Caki2 (cell line): Measurements from ENCODE around the gene ANKRD63. TPM values are rescaled to one million over a fixed set of nuclear protein-coding genes. Genes with fewer than 3 reads are reported as not detected.
A peak's percentile ranks its signal among the peaks of the same experiment; 100 is the strongest.

Experiments
- DNase-seq: peaks from one replicate; pipeline ENCODE4 v3.0.0-alpha.2; 2015; ENCODE audit warnings: low read depth
- in situ Hi-C: cut with HindIII; loops from 2 replicates; pipeline ENCODE4 v1.10.0; 2016; ENCODE audit warnings: low sequenced_read_pairs, low pct_unique_long_range_greater_than_20kb, mixed read lengths
- total RNA-seq: library from RNA; depleted of rRNA; stranded (reverse); fragments of >200 nt; shearing (Covaris generic); gene quantifications from 2 replicates; pipeline ENCODE4 v1.2.3, GENCODE V29; 2014; ENCODE audit warnings: low replicate concordance

ANKRD63 gene
- total RNA-seq, 1 experiment from 2014 or later, result not detected

DNA sequence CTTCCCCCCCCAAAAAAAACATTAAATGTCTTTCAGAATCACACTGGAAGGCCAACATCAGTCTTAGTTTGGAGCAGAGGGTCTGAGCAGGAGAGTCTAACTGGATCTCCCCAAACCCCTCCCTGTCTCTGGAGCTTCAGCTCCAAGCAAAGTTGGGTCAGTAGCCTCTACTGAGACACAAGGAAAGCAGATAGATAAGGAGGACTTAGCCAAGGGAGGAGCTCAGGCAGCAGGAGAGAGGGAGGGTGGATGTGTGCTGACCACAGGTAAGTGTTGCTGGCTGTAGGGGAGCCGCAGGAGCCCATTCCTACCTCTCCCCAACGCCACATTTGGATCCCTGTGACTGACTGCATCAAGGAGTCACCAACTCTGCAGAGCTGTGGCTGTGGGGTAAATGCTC, 17.9 kb upstream of the ANKRD63 start:
- in situ Hi-C loops, result no loop called here
- no peak for DNase-seq

DNA sequence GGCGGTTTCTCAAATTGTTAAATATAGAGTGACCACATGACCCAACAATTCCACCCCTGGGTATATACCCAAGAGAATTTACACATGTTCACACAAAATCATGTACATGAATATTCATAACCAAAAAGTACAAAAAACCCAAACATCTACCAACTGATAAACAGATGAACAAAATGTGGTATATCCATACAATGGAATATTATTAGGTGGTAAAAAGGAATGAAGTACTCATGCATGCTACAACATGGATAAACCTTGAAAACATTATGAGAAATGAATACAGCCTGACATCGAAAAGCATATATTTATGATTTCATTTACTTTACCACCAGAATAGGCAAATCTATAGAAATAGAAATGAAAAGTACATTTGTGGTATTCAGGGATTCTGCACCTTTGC, 17.5 kb upstream of the ANKRD63 start:
- in situ Hi-C loops, result no loop called here

GRCh38 chr15:40298216-40298935, 15.5 kb upstream of the ANKRD63 start:
- in situ Hi-C loops, result no loop called here
- no peak for DNase-seq

More for the DNA sequence above, 17.5 kb upstream of the ANKRD63 start:
- DNase-seq, result no peak

DNA sequence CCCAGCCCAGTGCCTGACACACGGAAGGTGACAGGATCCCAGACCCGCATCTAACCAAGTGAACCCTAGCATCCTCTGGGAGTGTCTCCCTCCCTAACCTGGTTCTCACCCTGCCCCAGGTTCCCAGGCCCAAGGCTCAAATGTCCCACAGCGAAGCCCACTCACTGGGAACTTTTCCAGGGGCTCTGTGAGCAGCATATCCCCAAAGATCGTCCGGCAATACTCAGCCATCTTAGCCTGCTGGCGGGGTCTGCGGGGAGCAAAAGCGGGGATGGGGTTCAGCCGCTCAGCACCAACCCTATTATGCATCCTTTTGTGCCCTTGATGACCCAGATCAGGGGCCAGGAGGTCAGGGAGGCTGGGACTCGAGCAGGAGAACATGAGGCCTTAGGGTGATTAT, 14.5 kb upstream of the ANKRD63 start:
- in situ Hi-C loops, result no loop called here
- DNase-seq, result no peak

GRCh38 chr15:40296561-40297230, 13.8 kb upstream of the ANKRD63 start:
- DNase-seq, result no peak
- in situ Hi-C loops, result no loop called here

- in situ Hi-C loops, result no loop called here
- DNase-seq, result no peak
These were observed 13.2 kb upstream of the ANKRD63 start for GRCh38 chr15:40295877-40296560.

DNA sequence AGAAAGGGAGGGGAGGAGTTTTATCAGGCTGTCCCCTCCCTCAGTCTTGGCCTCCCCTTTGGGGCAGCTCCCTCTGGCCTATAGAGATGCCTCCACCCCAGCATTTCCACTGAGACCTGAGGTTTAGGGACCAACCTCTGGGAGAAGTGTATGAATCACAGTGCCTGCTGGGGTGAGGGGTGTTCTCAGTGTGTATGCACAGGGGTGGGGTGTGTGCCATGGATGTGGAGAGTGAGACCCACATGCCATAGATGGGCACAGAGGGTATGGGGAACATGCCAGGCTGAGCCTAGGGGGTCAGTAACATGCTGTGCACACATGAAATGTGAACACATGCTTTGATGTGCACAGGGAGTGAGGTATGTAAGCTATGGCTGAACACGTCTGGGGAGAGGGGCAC, 12.4 kb upstream of the ANKRD63 start:
- DNase-seq, result no peak
- in situ Hi-C loops, result no loop called here

GRCh38 chr15:40293905-40294895, 11.3 kb upstream of the ANKRD63 start:
- in situ Hi-C loops, result no loop called here
- no peak for DNase-seq

- no peak for DNase-seq
- in situ Hi-C loops, result no loop called here
These were observed 10.1 kb upstream of the ANKRD63 start for GRCh38 chr15:40293006-40293405.

GRCh38 chr15:40292246-40292645, 9.4 kb upstream of the ANKRD63 start:
- in situ Hi-C loops, result no loop called here

DNA sequence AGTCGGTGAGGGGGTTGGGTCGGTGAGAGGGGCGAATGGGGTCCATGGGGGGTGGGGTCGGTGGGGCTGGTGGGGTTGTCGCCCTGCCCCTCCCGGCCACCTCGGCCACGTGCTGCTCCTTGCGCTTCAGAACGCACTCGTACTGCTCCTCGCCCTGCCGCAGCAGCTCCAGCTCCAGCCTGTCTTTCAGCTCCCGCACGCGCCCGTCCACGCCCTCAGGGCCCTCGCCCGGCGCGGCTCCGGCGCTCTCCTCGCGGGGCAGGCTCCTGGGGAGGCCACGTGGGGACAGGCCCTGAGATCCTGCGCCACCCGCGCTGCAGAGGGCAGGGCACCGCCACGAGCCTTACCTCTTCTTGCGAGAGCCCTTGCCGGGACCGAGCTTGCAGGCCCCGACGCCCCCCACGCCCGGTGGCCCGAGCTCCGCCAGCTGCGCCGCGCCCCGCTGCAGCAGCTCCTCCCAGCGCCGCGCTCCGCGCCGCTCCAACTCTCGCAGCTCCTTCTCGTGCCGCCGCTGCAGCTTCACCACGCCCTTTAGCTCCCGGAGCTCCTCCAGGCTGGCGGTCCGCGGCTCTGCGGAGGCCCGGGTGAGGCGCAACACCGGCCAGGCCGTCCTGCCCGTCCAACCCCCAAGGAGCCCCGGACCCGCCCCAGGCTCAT, 8.2 kb upstream of the ANKRD63 start:
- DNase-seq, result no peak
- in situ Hi-C loops, result no loop called here

More at GRCh38 chr15:40292246-40292645, 9.4 kb upstream of the ANKRD63 start:
- no peak for DNase-seq

DNA sequence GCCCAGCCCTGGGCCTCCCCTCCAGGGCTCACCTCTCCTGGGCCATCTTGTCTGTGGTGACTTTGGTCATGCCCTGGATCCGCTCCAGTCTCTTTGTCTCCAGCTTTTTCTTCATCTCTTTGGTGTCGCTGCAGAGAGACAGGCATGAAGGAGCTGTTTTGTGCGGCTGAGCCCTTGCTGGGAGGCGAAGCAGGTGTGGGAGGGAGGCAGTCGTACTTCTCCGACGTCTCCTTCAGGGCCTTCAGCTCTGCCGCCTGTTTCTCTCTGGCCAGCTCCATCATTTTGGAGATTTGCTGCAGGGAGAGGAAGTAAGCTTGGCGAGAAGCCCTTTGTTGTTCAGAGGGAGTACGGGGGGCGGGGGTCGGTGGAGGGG, 7.7 kb upstream of the ANKRD63 start:
- in situ Hi-C loops, result no loop called here
- no peak for DNase-seq

DNA sequence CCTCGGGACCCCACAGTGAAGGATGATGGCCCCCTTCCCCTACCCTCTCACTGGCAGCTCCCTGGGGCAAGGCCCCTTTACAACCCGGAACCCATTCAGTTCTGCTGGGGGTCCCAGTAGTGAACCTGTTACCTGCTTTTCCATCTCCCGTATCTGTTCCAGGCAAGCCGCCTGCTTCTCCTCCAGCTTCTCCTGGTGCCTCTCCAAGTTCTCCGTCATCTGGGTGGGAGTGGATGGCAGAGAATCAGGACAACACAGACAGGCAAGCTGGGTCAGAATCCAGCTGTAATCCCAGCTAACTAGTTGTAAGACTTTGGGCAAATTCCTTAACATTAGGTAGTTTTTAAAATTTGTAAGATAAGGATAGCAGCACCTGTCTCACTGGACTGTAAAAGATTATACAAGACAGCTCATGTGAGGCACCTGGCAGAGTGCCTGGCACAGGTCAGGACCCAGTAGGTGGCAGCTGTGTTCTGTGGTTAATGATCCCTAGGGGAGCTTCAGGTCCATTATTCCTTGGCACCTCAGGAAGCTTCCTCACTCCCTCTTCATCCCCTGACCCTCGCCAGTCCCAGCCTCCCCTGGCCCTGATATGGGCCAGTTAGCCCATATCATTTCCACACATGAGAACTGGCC, 6.4 kb upstream of the ANKRD63 start:
- peak; percentile 44 for DNase-seq
- in situ Hi-C loops, result no loop called here

DNA sequence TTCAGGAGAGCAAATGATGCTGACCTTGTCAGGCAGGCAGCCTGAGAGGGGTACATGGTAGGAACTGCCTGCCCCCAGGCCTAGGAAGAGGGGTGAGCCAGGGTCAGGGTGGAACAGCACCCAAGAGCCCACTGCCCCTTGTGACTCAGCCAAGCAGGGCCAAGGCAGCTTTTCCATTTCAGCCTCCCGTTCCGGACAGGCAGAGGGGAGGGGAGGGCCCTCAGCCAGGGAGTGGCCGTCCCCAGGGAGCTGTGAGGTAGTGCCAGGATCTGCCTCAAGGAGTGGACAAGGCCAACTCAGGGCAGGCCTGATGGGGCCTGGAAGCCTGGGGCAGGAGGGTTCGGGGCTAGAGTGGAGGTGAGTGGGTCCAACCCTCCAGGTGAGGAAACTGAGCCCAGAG, 5.1 kb upstream of the ANKRD63 start:
- in situ Hi-C loops, result no loop called here
- DNase-seq, result no peak

- DNase-seq, result no peak
- in situ Hi-C loops, result no loop called here
These were observed 4.6 kb upstream of the ANKRD63 start for GRCh38 chr15:40287505-40287904.

GRCh38 chr15:40286794-40287193, 3.9 kb upstream of the ANKRD63 start:
- in situ Hi-C loops, result no loop called here
- DNase-seq, result no peak

GRCh38 chr15:40286061-40286532, 3.2 kb upstream of the ANKRD63 start:
- in situ Hi-C loops, result no loop called here

More at GRCh38 chr15:40286061-40286532, 3.2 kb upstream of the ANKRD63 start:
- no peak for DNase-seq
